Nucleus accumbens (tissue), 56 donors: Measurements from ENCODE around the gene MAP3K15.
"Not testable (repeated sequence)": the region's sequence is repeated elsewhere in the genome, so short reads cannot be mapped to it uniquely, and the experiment has no call there.

Source experiments
- DNase-seq, 56 donors: peaks; one replicate each; lab custom pipeline; 2025; lab: John Stamatoyannopoulos, UW

MAP3K15 gene

GRCh38 chrX:19440713-19441112, 74.6 kb downstream of the MAP3K15 start:
- DNase-seq: no peak

- DNase-seq: not testable (repeated sequence)
These were observed 92.6 kb downstream of the MAP3K15 start for GRCh38 chrX:19422661-19423060.

GRCh38 chrX:19410259-19410658, 105.0 kb downstream of the MAP3K15 start:
- no peak for DNase-seq

GRCh38 chrX:19403696-19404095, 111.6 kb downstream of the MAP3K15 start:
- DNase-seq: no peak

- DNase-seq: no peak
These were observed 122.6 kb downstream of the MAP3K15 start for GRCh38 chrX:19392703-19393102.

- DNase-seq: no peak
These were observed 123.2 kb downstream of the MAP3K15 start for GRCh38 chrX:19392078-19392477.

- DNase-seq: no peak
These were observed 126.0 kb downstream of the MAP3K15 start for GRCh38 chrX:19389227-19389845.

- DNase-seq: no peak
These were observed 126.6 kb downstream of the MAP3K15 start for GRCh38 chrX:19388741-19389140.

GRCh38 chrX:19388064-19388679, 127.1 kb downstream of the MAP3K15 start:
- DNase-seq: no peak

GRCh38 chrX:19386679-19387078, 128.6 kb downstream of the MAP3K15 start:
- DNase-seq: no peak

- peak in 26 of 56 donors; percentile 0 to 51 (median 5) for DNase-seq
These were observed 132.7 kb downstream of the MAP3K15 start for GRCh38 chrX:19382555-19383145.

GRCh38 chrX:19381326-19381725, 134.0 kb downstream of the MAP3K15 start:
- no peak for DNase-seq

GRCh38 chrX:19377799-19378198, 137.5 kb downstream of the MAP3K15 start:
- no peak for DNase-seq

GRCh38 chrX:19375546-19375945, 139.8 kb downstream of the MAP3K15 start:
- DNase-seq: no peak

- peak in 1 of 56 donors; percentile 2 for DNase-seq
These were observed 141.9 kb downstream of the MAP3K15 start for GRCh38 chrX:19373351-19373891.

- DNase-seq: peak in 9 of 56 donors; percentile 1 to 29 (median 8)
These were observed 142.6 kb downstream of the MAP3K15 start for GRCh38 chrX:19372547-19373331.

GRCh38 chrX:19372170-19372546, 143.2 kb downstream of the MAP3K15 start:
- peak in 41 of 56 donors; percentile 0 to 70 (median 15) for DNase-seq

- DNase-seq: no peak
These were observed 145.2 kb downstream of the MAP3K15 start for GRCh38 chrX:19370061-19370460.

GRCh38 chrX:19368576-19368975, 146.7 kb downstream of the MAP3K15 start:
- DNase-seq: no peak

- no peak for DNase-seq
These were observed 153.6 kb downstream of the MAP3K15 start for GRCh38 chrX:19361701-19362100.

GRCh38 chrX:19360903-19361302, 154.4 kb downstream of the MAP3K15 start:
- no peak for DNase-seq
